IPS-11a (cell line): ENCODE data around the gene CCR3.

Experiments
- H3K4me3 ChIP-seq: one replicate; pipeline ENCODE4 v1.5.1; 2013; ENCODE audit warnings: low read depth, low read length, control low read depth

CCR3 gene

GRCh38 chr3:46293991-46294833, 52.0 kb downstream of the CCR3 start:
- H3K4me3 ChIP-seq, result no peak overlapping the region

GRCh38 chr3:46296826-46297225, 54.6 kb downstream of the CCR3 start:
- no peak overlapping the region for H3K4me3 ChIP-seq

- no peak overlapping the region for H3K4me3 ChIP-seq
Observed at GRCh38 chr3:46297658-46298423, 55.6 kb downstream of the CCR3 start.

- no peak overlapping the region for H3K4me3 ChIP-seq
Observed at GRCh38 chr3:46298871-46299607, 56.8 kb downstream of the CCR3 start.

- H3K4me3 ChIP-seq, result no peak overlapping the region
Observed at GRCh38 chr3:46299608-46300460, 57.6 kb downstream of the CCR3 start.

GRCh38 chr3:46300461-46300789, 58.2 kb downstream of the CCR3 start:
- no peak overlapping the region for H3K4me3 ChIP-seq

- H3K4me3 ChIP-seq, result no peak overlapping the region
Observed at GRCh38 chr3:46301122-46301835, 59.0 kb downstream of the CCR3 start.

- H3K4me3 ChIP-seq, result no peak overlapping the region
Observed at GRCh38 chr3:46303240-46303639, 61.0 kb downstream of the CCR3 start.

GRCh38 chr3:46304739-46305138, 62.5 kb downstream of the CCR3 start:
- H3K4me3 ChIP-seq, result no peak overlapping the region

GRCh38 chr3:46312991-46313390, 70.7 kb downstream of the CCR3 start:
- H3K4me3 ChIP-seq, result no peak overlapping the region

GRCh38 chr3:46314517-46314916, 72.3 kb downstream of the CCR3 start:
- no peak overlapping the region for H3K4me3 ChIP-seq

- no peak overlapping the region for H3K4me3 ChIP-seq
Observed at GRCh38 chr3:46316206-46316605, 73.9 kb downstream of the CCR3 start.
